C4-2B (cell line): ENCODE results near the gene LSM11.

Experiments
- H3K27ac ChIP-seq: fragments of 450-650 bp; 2 replicates; pipeline ENCODE4 v1.5.1; 2017
- CTCF ChIP-seq: fragments of 450-650 bp; conservative IDR thresholded peaks from 2 replicates; pipeline ENCODE4 v1.5.1; 2017; ENCODE audit warnings: mild to moderate bottlenecking
- ZFX ChIP-seq: fragments of 450-650 bp; IDR thresholded peaks from 2 replicates; pipeline ENCODE4 v1.6.1; 2017

The LSM11 gene

GRCh38 chr5:157730900-157731271 is 12.6 kb upstream of the LSM11 start:
- TF ChIP-seq CTCF, result no peak
- TF ChIP-seq ZFX, result no peak
- H3K27ac ChIP-seq, result peak overlapping the region; percentile 81

GRCh38 chr5:157731272-157732129 is 12.0 kb upstream of the LSM11 start, which contains the start of gene THG1L:
THG1L (plus strand) TSS chr5:157731420; CDS start chr5:157731441, 21 bp downstream.
- peak within 1 kb of the TSS; percentile 81 for H3K27ac ChIP-seq
- no peak for TF ChIP-seq ZFX
- TF ChIP-seq CTCF, result no peak

GRCh38 chr5:157732130-157732514 is 11.4 kb upstream of the LSM11 start:
- TF ChIP-seq ZFX (no peak), CTCF (no peak)
- no peak overlapping the region for H3K27ac ChIP-seq

- TF ChIP-seq CTCF (no peak), ZFX (no peak)
- H3K27ac ChIP-seq, result no peak overlapping the region
These were observed 10.8 kb upstream of the LSM11 start for GRCh38 chr5:157732596-157733262.

- TF ChIP-seq CTCF (no peak), ZFX (no peak)
- H3K27ac ChIP-seq, result no peak overlapping the region
These were observed 9.1 kb upstream of the LSM11 start for GRCh38 chr5:157734436-157734835.

- H3K27ac ChIP-seq, result no peak overlapping the region
- no peak for TF ChIP-seq ZFX
- no peak for TF ChIP-seq CTCF
These were observed 7.5 kb upstream of the LSM11 start for GRCh38 chr5:157735991-157736390.
